Natural killer cell (primary cell): ENCODE measurements around the gene GRM7. TPM values are rescaled to one million over a fixed set of nuclear protein-coding genes. Genes with fewer than 3 reads are reported as not detected.

Experiments used
- ATAC-seq, 3 donors: fragments of 150-1000 bp in 2 of 3; fragments of 200-7000 bp in 1 of 3; cut with Tn5 transposase; 1 replicate in 1 of 3; 2 replicates in 2 of 3; pipeline ENCODE4 v1.10.0; 2021; ENCODE audit warnings: mild to moderate bottlenecking in 2 of 3, moderate library complexity in 2 of 3
- DNase-seq, 2 donors: peaks; one replicate each; pipeline versions ENCODE4 v3.0.0 to v3.0.0-alpha.2; 2013 to 2021; ENCODE audit warnings: mixed read lengths in 1 of 2
- H3K27ac ChIP-seq: one replicate; pipeline ENCODE4 v1.5.1; 2013; ENCODE audit warnings: mild to moderate bottlenecking, low read length
- H3K27me3 ChIP-seq: one replicate; pipeline ENCODE4 v1.6.1; 2013; ENCODE audit warnings: low read length; ENCODE audit not compliant: control insufficient read depth, insufficient read depth
- H3K36me3 ChIP-seq: one replicate; pipeline ENCODE4 v1.6.1; 2013; ENCODE audit warnings: low read length; ENCODE audit not compliant: control insufficient read depth, insufficient read depth
- H3K4me1 ChIP-seq: one replicate; pipeline ENCODE4 v1.6.1; 2013; ENCODE audit warnings: low read length; ENCODE audit not compliant: control insufficient read depth, insufficient read depth
- H3K4me3 ChIP-seq: one replicate; pipeline ENCODE4 v1.5.1; 2013; ENCODE audit warnings: low read length
- H3K9me3 ChIP-seq: one replicate; pipeline ENCODE4 v1.6.1; 2013; ENCODE audit warnings: low read length; ENCODE audit not compliant: control insufficient read depth, insufficient read depth
- H3K27ac Mint-ChIP-seq, 2 donors: one replicate each; pipeline ENCODE4 v1.8.0; 2022; ENCODE audit warnings: mild to moderate bottlenecking in 2 of 2, mixed read lengths in 2 of 2, moderate library complexity in 1 of 2
- H3K27me3 Mint-ChIP-seq, 2 donors: one replicate each; pipeline ENCODE4 v1.8.0; 2022; ENCODE audit warnings: low read depth in 2 of 2, mixed read lengths in 2 of 2
- H3K36me3 Mint-ChIP-seq: one replicate; pipeline ENCODE4 v1.8.0; 2022; ENCODE audit warnings: mixed read lengths
- H3K4me1 Mint-ChIP-seq, 2 donors: one replicate each; pipeline ENCODE4 v1.8.0; 2022; ENCODE audit warnings: mixed read lengths in 2 of 2
- H3K4me3 Mint-ChIP-seq: one replicate; pipeline ENCODE4 v1.8.0; 2022; ENCODE audit warnings: mild to moderate bottlenecking, moderate library complexity, mixed read lengths
- H3K9me3 Mint-ChIP-seq, 2 donors: one replicate each; pipeline ENCODE4 v1.8.0; 2022; ENCODE audit warnings: mixed read lengths in 2 of 2
- WGBS: methylation state at CpG from one replicate; pipeline ENCODE4 v1.1.7; 2013; ENCODE audit warnings: missing lambda C conversion rate; ENCODE audit not compliant: insufficient coverage; 5-methylcytosine and 5-hydroxymethylcytosine counted together
- intact Hi-C: fragments of 100-400 bp; cut with micrococcal nuclease; formaldehyde crosslinking; loops from one replicate; pipeline ENCODE4 v1.14.2; 2022
- total RNA-seq, 4 donors: library from RNA; stranded (reverse); fragments of 120-200 nt in 1 of 4; gene quantifications; one replicate each; pipeline versions ENCODE4 v1.2.3 to v1.2.4, GENCODE V29; 2013 to 2022
- TF ChIP-seq, protein P1 (sequence below): fragments of 200-600 bp; IDR thresholded peaks from one replicate; pipeline ENCODE4 v1.8.0; 2022; ENCODE audit warnings: antibody characterized with exemption

Gene GRM7
- total RNA-seq, 3 donors from 2014 or later (not counting 1 experiment from before 2014, with no cell fraction given): not detected

DNA sequence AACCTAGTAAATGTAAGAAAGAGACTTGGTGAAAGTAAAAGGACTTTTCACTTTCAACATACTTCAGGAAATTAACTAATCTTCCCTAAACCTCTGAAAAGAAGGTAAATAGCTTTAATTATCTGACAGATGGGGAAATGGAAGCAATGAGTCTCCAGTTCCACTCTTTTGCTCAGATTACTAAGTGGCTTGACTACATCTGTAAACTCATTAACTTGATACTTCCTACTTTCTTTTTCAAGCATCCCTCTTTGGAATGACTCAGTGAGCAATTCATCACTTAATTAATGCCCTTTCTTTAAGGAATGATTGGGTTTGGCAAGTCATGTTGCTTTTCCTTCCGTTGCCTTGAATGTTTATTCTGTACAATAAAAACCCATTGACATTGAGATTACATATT is 234.2 kb downstream of the GRM7 start:
- no peaks in the 10 kb centered on the region for H3K36me3 Mint-ChIP-seq
- no peak for DNase-seq
- no peak overlapping the region for H3K27ac Mint-ChIP-seq
- Histone ChIP-seq H3K4me3 (no peak overlapping the region), H3K4me1 (no peaks in the 10 kb centered on the region), H3K27ac (no peak overlapping the region), H3K9me3 (no peaks in the 10 kb centered on the region), H3K36me3 (no peaks in the 10 kb centered on the region), H3K27me3 (no peaks in the 10 kb centered on the region)
- no peaks in the 10 kb centered on the region for H3K4me1 Mint-ChIP-seq
- no peaks in the 10 kb centered on the region for H3K27me3 Mint-ChIP-seq
- TF ChIP-seq, protein P1, sequence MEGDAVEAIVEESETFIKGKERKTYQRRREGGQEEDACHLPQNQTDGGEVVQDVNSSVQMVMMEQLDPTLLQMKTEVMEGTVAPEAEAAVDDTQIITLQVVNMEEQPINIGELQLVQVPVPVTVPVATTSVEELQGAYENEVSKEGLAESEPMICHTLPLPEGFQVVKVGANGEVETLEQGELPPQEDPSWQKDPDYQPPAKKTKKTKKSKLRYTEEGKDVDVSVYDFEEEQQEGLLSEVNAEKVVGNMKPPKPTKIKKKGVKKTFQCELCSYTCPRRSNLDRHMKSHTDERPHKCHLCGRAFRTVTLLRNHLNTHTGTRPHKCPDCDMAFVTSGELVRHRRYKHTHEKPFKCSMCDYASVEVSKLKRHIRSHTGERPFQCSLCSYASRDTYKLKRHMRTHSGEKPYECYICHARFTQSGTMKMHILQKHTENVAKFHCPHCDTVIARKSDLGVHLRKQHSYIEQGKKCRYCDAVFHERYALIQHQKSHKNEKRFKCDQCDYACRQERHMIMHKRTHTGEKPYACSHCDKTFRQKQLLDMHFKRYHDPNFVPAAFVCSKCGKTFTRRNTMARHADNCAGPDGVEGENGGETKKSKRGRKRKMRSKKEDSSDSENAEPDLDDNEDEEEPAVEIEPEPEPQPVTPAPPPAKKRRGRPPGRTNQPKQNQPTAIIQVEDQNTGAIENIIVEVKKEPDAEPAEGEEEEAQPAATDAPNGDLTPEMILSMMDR: no peak
- peaks cover 0 to 6% of the 10 kb centered on the region in 2 donors for H3K9me3 Mint-ChIP-seq
- H3K4me3 Mint-ChIP-seq: no peak overlapping the region
- intact Hi-C loops: no loop called here
- ATAC-seq: no peak
- WGBS: no CpG with 5 or more reads among the region's 1 CpG

DNA sequence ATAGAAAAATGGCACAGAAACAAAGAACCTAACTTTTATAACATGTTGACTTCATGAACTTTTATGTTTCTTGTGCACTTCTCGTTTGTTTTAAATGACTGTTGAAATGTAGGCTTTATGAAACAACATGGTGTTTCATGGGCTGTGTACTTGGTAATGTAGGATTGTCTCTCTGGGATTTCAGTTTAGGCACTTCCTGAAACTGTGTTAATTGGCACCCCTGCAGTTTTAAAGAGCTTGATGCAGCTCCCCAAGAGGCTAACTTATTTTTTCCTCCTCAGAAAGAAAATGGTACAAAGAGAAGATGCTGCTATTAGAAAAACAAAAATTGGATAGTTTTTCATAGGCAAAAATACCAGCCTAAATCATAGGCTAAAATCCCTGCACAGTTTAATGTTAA is 239.2 kb downstream of the GRM7 start:
- intact Hi-C loops: no loop called here
- DNase-seq (no peak), ATAC-seq (no peak)
- TF ChIP-seq, protein P1: no peak
- Mint-ChIP-seq H3K27me3 (no peaks in the 10 kb centered on the region), H3K9me3 (peaks cover 2 to 4% of the 10 kb centered on the region in 2 donors), H3K36me3 (no peaks in the 10 kb centered on the region), H3K27ac (no peak overlapping the region), H3K4me3 (no peak overlapping the region), H3K4me1 (no peaks in the 10 kb centered on the region)
- no peaks in the 10 kb centered on the region for H3K27me3 ChIP-seq
- WGBS: 92% methylated on average over 1 of the region's 1 CpG
- H3K4me1 ChIP-seq: no peaks in the 10 kb centered on the region
- H3K4me3 ChIP-seq: no peak overlapping the region
- H3K27ac ChIP-seq: no peak overlapping the region
- no peaks in the 10 kb centered on the region for H3K36me3 ChIP-seq
- no peaks in the 10 kb centered on the region for H3K9me3 ChIP-seq

GRCh38 chr3:7106635-7107034 is 245.7 kb downstream of the GRM7 start:
- WGBS: 75% methylated on average over 1 of the region's 1 CpG
- DNase-seq (no peak), ATAC-seq (no peak)
- H3K27ac Mint-ChIP-seq: no peak overlapping the region
- Histone ChIP-seq H3K36me3 (no peaks in the 10 kb centered on the region), H3K4me3 (no peak overlapping the region), H3K27ac (no peak overlapping the region), H3K9me3 (no peaks in the 10 kb centered on the region), H3K4me1 (no peaks in the 10 kb centered on the region), H3K27me3 (no peaks in the 10 kb centered on the region)
- H3K36me3 Mint-ChIP-seq: no peaks in the 10 kb centered on the region
- no peaks in the 10 kb centered on the region for H3K27me3 Mint-ChIP-seq
- intact Hi-C loops: no loop called here
- peaks cover 2 to 10% of the 10 kb centered on the region in 2 donors for H3K9me3 Mint-ChIP-seq
- TF ChIP-seq, protein P1: no peak
- H3K4me1 Mint-ChIP-seq: no peaks in the 10 kb centered on the region
- no peak overlapping the region for H3K4me3 Mint-ChIP-seq

DNA sequence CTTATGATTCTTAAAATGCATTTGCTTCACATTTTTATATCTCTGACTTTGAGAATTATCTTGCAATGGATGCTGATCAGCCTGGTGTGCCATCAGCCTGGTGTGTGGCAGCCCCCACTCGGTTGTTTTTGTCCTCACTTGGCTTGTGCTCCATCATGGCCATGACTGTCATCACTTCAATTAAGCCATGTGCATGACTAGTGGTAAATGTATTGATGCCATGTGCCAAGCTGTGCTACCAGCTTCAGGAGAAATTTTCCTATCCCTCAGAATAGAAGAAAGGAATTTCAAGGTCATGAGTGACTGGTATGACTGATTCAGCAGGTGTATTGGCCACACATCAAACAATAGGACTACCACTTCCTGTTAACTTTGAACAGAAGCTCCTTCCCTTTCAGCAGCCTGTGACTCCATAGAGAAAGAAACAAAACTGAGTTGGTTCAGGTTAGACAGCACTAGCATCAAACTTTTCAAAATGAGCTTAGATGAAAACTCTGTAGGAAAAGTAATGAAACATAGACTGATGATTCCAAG is 251.7 kb downstream of the GRM7 start:
- H3K27me3 Mint-ChIP-seq: no peaks in the 10 kb centered on the region

More for the DNA sequence above, 251.7 kb downstream of the GRM7 start:
- no peak overlapping the region for H3K4me3 Mint-ChIP-seq
- no peaks in the 10 kb centered on the region for H3K4me1 Mint-ChIP-seq
- H3K9me3 Mint-ChIP-seq: peaks cover 0 to 6% of the 10 kb centered on the region in 2 donors
- no peaks in the 10 kb centered on the region for H3K36me3 ChIP-seq
- no peaks in the 10 kb centered on the region for H3K9me3 ChIP-seq
- WGBS: 50% methylated on average over 1 of the region's 1 CpG
- no peak for ATAC-seq
- TF ChIP-seq, protein P1: no peak
- no peaks in the 10 kb centered on the region for H3K4me1 ChIP-seq
- no peaks in the 10 kb centered on the region for H3K36me3 Mint-ChIP-seq
- no peak overlapping the region for H3K27ac ChIP-seq
- DNase-seq: no peak
- intact Hi-C loops: no loop called here
- no peak overlapping the region for H3K4me3 ChIP-seq
- H3K27ac Mint-ChIP-seq: no peak overlapping the region
- no peaks in the 10 kb centered on the region for H3K27me3 ChIP-seq
